KMS-11 (cell line): ENCODE measurements around the gene KLHDC9.

ENCODE experiments used
- H2AFZ ChIP-seq: fragments of 200-600 bp; sonication (generic); 2 replicates; pipeline ENCODE4 v1.6.1; 2016; ENCODE audit warnings: antibody characterized with exemption, mixed run types, low read depth
- H3K27ac ChIP-seq: fragments of 200-600 bp; sonication (generic); 2 replicates; pipeline ENCODE4 v1.6.1; 2016; ENCODE audit warnings: mild to moderate bottlenecking, mixed run types
- H3K27me3 ChIP-seq: fragments of 200-600 bp; sonication (generic); 2 replicates; pipeline ENCODE4 v1.6.1; 2017; ENCODE audit warnings: mild to moderate bottlenecking, low read depth, mixed run types, moderate library complexity; ENCODE audit not compliant: insufficient read depth
- H3K36me3 ChIP-seq: fragments of 200-600 bp; sonication (generic); 2 replicates; pipeline ENCODE4 v1.6.1; 2017; ENCODE audit warnings: mild to moderate bottlenecking, mixed run types; ENCODE audit not compliant: insufficient read depth
- H3K4me1 ChIP-seq: fragments of 200-600 bp; sonication (generic); 2 replicates; pipeline ENCODE4 v1.6.1; 2016; ENCODE audit warnings: mild to moderate bottlenecking, low read depth, mixed run types; ENCODE audit not compliant: poor library complexity, severe bottlenecking
- H3K4me2 ChIP-seq: fragments of 200-600 bp; sonication (generic); 2 replicates; pipeline ENCODE4 v1.7.0; 2016; ENCODE audit warnings: mild to moderate bottlenecking, mixed run types
- H3K4me3 ChIP-seq: fragments of 200-600 bp; sonication (generic); IDR thresholded peaks from 2 replicates; pipeline ENCODE4 v1.6.1; 2017; ENCODE audit warnings: low read depth, low read length, mixed read lengths; ENCODE audit not compliant: insufficient read depth
- H3K79me2 ChIP-seq: fragments of 200-600 bp; sonication (generic); 2 replicates; pipeline ENCODE4 v1.6.1; 2016; ENCODE audit warnings: low read depth, mixed run types; ENCODE audit not compliant: insufficient read depth
- H3K9ac ChIP-seq: fragments of 200-600 bp; sonication (generic); 2 replicates; pipeline ENCODE4 v1.6.1; 2016; ENCODE audit warnings: mild to moderate bottlenecking, mixed run types
- H4K20me1 ChIP-seq: fragments of 200-600 bp; sonication (generic); 2 replicates; pipeline ENCODE4 v1.6.1; 2016; ENCODE audit warnings: mild to moderate bottlenecking, mixed run types; ENCODE audit not compliant: insufficient read depth
- CTCF ChIP-seq: fragments of 200-600 bp; sonication (generic); conservative IDR thresholded peaks from 2 replicates; pipeline ENCODE4 v1.6.1; 2017; ENCODE audit warnings: low read depth, mild to moderate bottlenecking, antibody characterized with exemption, low read length, moderate library complexity, mixed read lengths

The KLHDC9 gene

GRCh38 chr1:161091093-161091492, 7.1 kb upstream of the KLHDC9 start:
- Histone ChIP-seq H3K27me3 (no peaks in the 10 kb centered on the region), H3K4me3 (no peak overlapping the region), H3K4me1 (no peaks in the 10 kb centered on the region), H3K4me2 (no peak overlapping the region), H3K9ac (no peak overlapping the region), H2AFZ (no peak overlapping the region), H4K20me1 (no peaks in the 10 kb centered on the region), H3K79me2 (no peaks in the 10 kb centered on the region), H3K36me3 (no peaks in the 10 kb centered on the region), H3K27ac (no peak overlapping the region)
- TF ChIP-seq CTCF = no peak

DNA sequence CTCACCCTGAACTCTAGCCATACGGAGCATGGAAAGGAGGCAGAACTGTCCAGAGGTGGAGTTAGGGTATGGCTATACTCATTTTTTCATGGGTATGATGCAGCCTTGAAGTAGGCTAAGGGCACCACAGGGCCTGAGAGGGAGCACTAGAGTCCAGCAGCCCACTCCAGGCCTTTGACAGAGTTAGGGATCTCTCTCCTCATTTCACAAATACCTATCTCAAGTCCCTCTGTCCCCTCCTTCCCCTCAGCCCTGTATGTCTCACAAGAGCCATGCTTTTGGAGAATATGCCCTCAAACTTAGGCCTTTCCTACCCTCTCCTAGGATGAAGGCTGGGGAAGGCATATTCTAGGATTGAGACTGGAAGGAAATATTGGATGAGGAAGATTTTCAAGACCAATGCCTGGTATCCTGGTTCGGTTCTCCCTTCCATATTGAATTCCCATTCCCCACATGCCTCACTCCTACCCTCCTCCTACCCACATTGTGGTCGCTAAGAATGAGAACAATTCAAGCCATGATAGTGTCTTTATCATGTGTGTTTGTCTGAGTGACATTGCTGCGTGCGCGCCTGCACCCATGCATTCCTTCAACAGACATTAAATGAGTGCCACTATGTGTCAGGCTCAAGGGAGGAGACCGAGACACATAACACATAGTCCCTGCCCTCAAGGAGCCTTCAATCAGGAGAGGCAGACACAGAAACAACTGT, 6.2 kb upstream of the KLHDC9 start:
- Histone ChIP-seq H3K27me3 (no peaks in the 10 kb centered on the region), H3K4me3 (no peak overlapping the region), H3K36me3 (no peaks in the 10 kb centered on the region), H3K9ac (no peak overlapping the region), H3K79me2 (no peaks in the 10 kb centered on the region), H3K4me1 (peaks cover 2% of the 10 kb centered on the region), H4K20me1 (no peaks in the 10 kb centered on the region), H3K27ac (no peak overlapping the region), H3K4me2 (no peak overlapping the region), H2AFZ (no peak overlapping the region)
- TF ChIP-seq CTCF = no peak

DNA sequence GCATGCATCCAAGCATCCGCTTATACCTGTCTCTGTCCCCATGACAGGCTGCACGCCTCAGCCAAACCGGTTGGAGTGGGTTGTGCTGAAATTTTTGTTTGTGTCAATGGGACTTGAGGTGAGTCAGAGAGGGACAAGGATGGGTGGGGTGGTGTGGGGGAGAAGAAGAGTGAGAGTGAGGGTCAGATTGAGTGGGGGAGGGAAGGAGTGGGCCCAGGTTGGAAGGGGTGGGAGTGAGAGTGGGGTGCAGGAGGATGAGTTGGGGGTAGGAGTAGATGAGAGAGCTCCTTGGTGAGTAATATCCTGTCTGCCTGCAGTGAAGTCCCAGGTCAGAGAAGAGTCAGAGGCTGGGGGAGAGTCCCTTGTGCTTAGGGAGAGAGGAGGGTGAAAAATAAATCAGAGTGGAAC, 5.5 kb upstream of the KLHDC9 start:
- Histone ChIP-seq H3K27me3 (no peaks in the 10 kb centered on the region), H2AFZ (no peak overlapping the region), H3K79me2 (no peaks in the 10 kb centered on the region), H3K36me3 (no peaks in the 10 kb centered on the region), H3K4me1 (peaks cover 7% of the 10 kb centered on the region), H4K20me1 (no peaks in the 10 kb centered on the region), H3K4me2 (no peak overlapping the region), H3K9ac (no peak overlapping the region), H3K4me3 (no peak overlapping the region), H3K27ac (no peak overlapping the region)
- TF ChIP-seq CTCF = no peak

DNA sequence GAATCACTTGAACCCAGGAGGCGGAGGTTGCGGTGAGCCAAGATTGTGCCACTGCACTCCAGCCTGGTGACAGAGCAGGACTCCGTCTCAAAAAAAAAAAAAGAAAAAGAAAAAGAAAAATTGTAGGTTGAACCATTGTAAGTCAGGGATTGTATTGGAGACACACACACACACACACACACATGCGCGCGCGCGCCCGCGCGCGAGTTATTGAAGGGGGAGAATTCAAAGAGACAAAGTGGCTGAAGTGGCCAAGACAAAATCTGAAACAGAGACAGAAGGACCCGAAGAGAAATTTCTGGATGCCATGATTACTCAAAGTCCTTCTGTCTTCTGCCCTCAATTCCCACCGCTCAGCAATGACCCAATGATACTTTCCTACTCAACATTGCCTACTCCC, 3.7 kb upstream of the KLHDC9 start:
- Histone ChIP-seq H3K79me2 (no peaks in the 10 kb centered on the region), H2AFZ (no peak overlapping the region), H4K20me1 (no peaks in the 10 kb centered on the region), H3K9ac (no peak overlapping the region), H3K36me3 (no peaks in the 10 kb centered on the region), H3K4me3 (no peak overlapping the region), H3K27me3 (no peaks in the 10 kb centered on the region), H3K27ac (no peak overlapping the region), H3K4me2 (no peak overlapping the region), H3K4me1 (peaks cover 14% of the 10 kb centered on the region)
- no peak for TF ChIP-seq CTCF
